ENCODE results near the gene TGFA.

GRCh38 chr2:70411483-70412125 lies 142.0 kb downstream of the TGFA start:
- no peak for TF ChIP-seq CTCF (IDR thresholded peaks at IDR 0.05; ENCODE audit: insufficient read depth, low read depth, low read length)
- TF ChIP-seq EZH2 (IDR thresholded peaks at IDR 0.05; ENCODE audit: insufficient read depth, low read length), result no peak

Measured in astrocyte (in vitro differentiated cells and primary cell).